K562 (cell line): Measurements from ENCODE around the gene DLGAP1. TPM values are rescaled to one million over a fixed set of nuclear protein-coding genes. Genes with fewer than 3 reads are reported as not detected.

Experiments used
- ATAC-seq: fragments of 200-7000 bp; cut with Tn5 transposase; 3 replicates; pipeline ENCODE4 v1.9.1; 2020; ENCODE audit warnings: moderate library complexity
- BruUV-seq: library from RNA; stranded (reverse); fragments of 400-500 nt; replicated peaks from 2 replicates; lab custom pipeline; 2021; lab: Mats Ljungman, UMichigan
- CTCF ChIA-PET: fragments of 300-600 bp; formaldehyde crosslinking; extraction: SDS; loops from one replicate; lab custom pipeline; 2021; ENCODE audit warnings: low intra/inter-chr PET ratio; lab: Yijun Ruan, JAX
- POLR2A ChIA-PET: fragments of 300-600, 350-650 bp; sonication (Branson Sonifier 250); formaldehyde crosslinking; extraction: SDS; loops from one replicate; lab custom pipeline; 2021; ENCODE audit warnings: antibody characterized with exemption, inconsistent platforms; lab: Yijun Ruan, JAX
- DNase-seq, 4 experiments: peaks; one replicate each; pipeline versions ENCODE4 v3.0.0 to v3.0.0-alpha.2; 2011 to 2018; ENCODE audit warnings: low spot score in 3 of 4, mixed read lengths in 3 of 4; ENCODE audit errors: extremely low read depth in 1 of 4
- FAIRE-seq: peaks from 2 replicates; lab custom pipeline; 2011; peaks lifted over from hg19 to GRCh38; lab: Jason Lieb, UNC
- H2AFZ ChIP-seq: 2 replicates; pipeline ENCODE4 v1.6.0; 2011; ENCODE audit warnings: low read depth, low read length, control low read depth, inconsistent platforms
- H3K27ac ChIP-seq: fragments of 200-600 bp; 3 replicates; pipeline ENCODE4 v1.8.0; 2011; ENCODE audit warnings: low read depth, mild to moderate bottlenecking, control low read depth, inconsistent platforms, low read length, moderate library complexity, mixed read lengths; ENCODE audit errors: extremely low read depth
- H3K27me3 ChIP-seq, 2 experiments: fragments of 300-600 bp in 1 of 2; 2 replicates in 1 of 2; 3 replicates in 1 of 2; pipeline versions ENCODE4 v1.6.0 to v1.8.0; 2011; ENCODE audit warnings: inconsistent platforms in 2 of 2, low read length in 2 of 2, mild to moderate bottlenecking in 1 of 2, mixed read lengths in 1 of 2, moderate library complexity in 1 of 2; ENCODE audit not compliant: control insufficient read depth in 2 of 2, insufficient read depth in 2 of 2
- H3K36me3 ChIP-seq: fragments of 300-600 bp; 3 replicates; pipeline ENCODE4 v1.8.0; 2011; ENCODE audit warnings: mild to moderate bottlenecking, low read length, inconsistent platforms; ENCODE audit not compliant: control insufficient read depth, insufficient read depth
- H3K4me1 ChIP-seq, 2 experiments: fragments of 200-600 bp in 1 of 2; replicated peaks in 1 of 2; 2 replicates in 1 of 2; 3 replicates in 1 of 2; pipeline versions ENCODE4 v1.5.1 to v1.8.0; 2011; ENCODE audit warnings: inconsistent platforms in 2 of 2, low read length in 2 of 2, mild to moderate bottlenecking in 1 of 2, mixed read lengths in 1 of 2, moderate library complexity in 1 of 2; ENCODE audit not compliant: control insufficient read depth in 2 of 2, insufficient read depth in 2 of 2
- H3K4me2 ChIP-seq: 2 replicates; pipeline ENCODE4 v1.6.1; 2011; ENCODE audit warnings: low read length, control low read depth, inconsistent platforms, mixed read lengths; ENCODE audit not compliant: insufficient read depth
- H3K4me3 ChIP-seq: fragments of 200-600 bp; sonication (generic), shearing (Covaris generic); 2 replicates; pipeline ENCODE4 v1.5.1; 2016; ENCODE audit warnings: control low read depth, inconsistent platforms
- H3K79me2 ChIP-seq: fragments of 200-600 bp; 3 replicates; pipeline ENCODE4 v1.8.0; 2011; ENCODE audit warnings: low read length, inconsistent platforms; ENCODE audit not compliant: control insufficient read depth, insufficient read depth
- H3K9ac ChIP-seq, 2 experiments: 2 replicates each; pipeline versions ENCODE4 v1.6.0 to v1.6.1; 2011; ENCODE audit warnings: low read depth in 2 of 2, low read length in 2 of 2, control low read depth in 1 of 2, inconsistent platforms in 1 of 2, mild to moderate bottlenecking in 1 of 2, mixed read lengths in 1 of 2; ENCODE audit not compliant: insufficient read depth in 1 of 2
- H3K9me1 ChIP-seq: one replicate; pipeline ENCODE4 v1.6.0; 2011; ENCODE audit warnings: inconsistent platforms, mild to moderate bottlenecking, low read length, moderate library complexity; ENCODE audit not compliant: control insufficient read depth, insufficient read depth
- H3K9me3 ChIP-seq: replicated peaks from 2 replicates; pipeline ENCODE4 v1.5.1; 2011; ENCODE audit warnings: low read depth, low read length, inconsistent platforms; ENCODE audit not compliant: control insufficient read depth, insufficient read depth
- H4K20me1 ChIP-seq: replicated peaks from 2 replicates; pipeline ENCODE4 v1.6.1; 2011; ENCODE audit warnings: low read length, inconsistent platforms, mixed read lengths; ENCODE audit not compliant: control insufficient read depth, insufficient read depth
- BCOR ChIP-seq: fragments of 450-650 bp; IDR thresholded peaks from 2 replicates; pipeline ENCODE4 v1.6.1; 2016
- CREB3 ChIP-seq: fragments of 450-650 bp; conservative IDR thresholded peaks from 2 replicates; pipeline ENCODE4 v1.6.1; 2016; ENCODE audit warnings: missing genetic modification characterization, low read depth, mild to moderate bottlenecking, missing compliant biosample characterization, moderate library complexity
- ESRRA ChIP-seq: fragments of 450-650 bp; IDR thresholded peaks from 2 replicates; pipeline ENCODE4 v1.6.1; 2014; ENCODE audit warnings: low read depth, mild to moderate bottlenecking, moderate library complexity, borderline replicate concordance
- EWSR1 ChIP-seq: fragments of 450-650 bp; IDR thresholded peaks from 2 replicates; pipeline ENCODE4 v1.6.1; 2018; ENCODE audit warnings: borderline replicate concordance, mild to moderate bottlenecking, low read depth, moderate library complexity; ENCODE audit not compliant: partially characterized antibody
- NRF1 ChIP-seq, 2 experiments: fragments of 450-650 bp; IDR thresholded peaks in 1 of 2; conservative IDR thresholded peaks in 1 of 2; 2 replicates each; pipeline ENCODE4 v1.6.1; 2014; ENCODE audit warnings: mild to moderate bottlenecking in 2 of 2
- SRSF1 ChIP-seq: fragments of 200-400 bp; formaldehyde crosslinking; IDR thresholded peaks from 2 replicates; pipeline ENCODE4 v1.6.1; 2017; ENCODE audit warnings: mild to moderate bottlenecking, low read depth, low read length, moderate library complexity
- ZNF224 ChIP-seq: sonication (generic); formaldehyde crosslinking; IDR thresholded peaks from 2 replicates; pipeline ENCODE4 v1.8.0; 2022; ENCODE audit warnings: mild to moderate bottlenecking, missing genetic modification reagents
- WGBS: fragments of 100-300 bp; shearing (Covaris generic); methylation state at CpG from one replicate; pipeline ENCODE4 v1.1.6; 2016; ENCODE audit warnings: low coverage, mixed read lengths; ENCODE audit not compliant: insufficient coverage; ENCODE audit errors: missing lambda C conversion rate; 5-methylcytosine and 5-hydroxymethylcytosine counted together
- in situ Hi-C: fragments of 300-500 bp; cut with MboI; formaldehyde crosslinking; loops from 4 replicates; pipeline ENCODE4 v1.15.0; 2018; ENCODE audit warnings: inconsistent platforms, mixed read lengths
- intact Hi-C: fragments of 100-400 bp; cut with micrococcal nuclease; formaldehyde crosslinking; loops from 2 replicates; pipeline ENCODE4 v1.14.2; 2022
- polyA plus RNA-seq, 8 experiments: library from polyadenylated mRNA; depleted of rRNA in 4 of 8; stranded (reverse) in 5 of 8; unstranded in 3 of 8; fragments of >200 nt; fragmentation: Nextera tagmentation in 2 of 8; fragmentation: Illumina TruSeq in 1 of 8; extraction: Ambion mirVana in 2 of 8; extraction: Trizol in 1 of 8; gene quantifications; 2 replicates each; pipeline versions ENCODE4 v1.2.1 to v1.2.3, GENCODE V29; 2011 to 2014; ENCODE audit warnings: inconsistent platforms in 1 of 8, missing spikeins in 1 of 8
- total RNA-seq, 7 experiments: library from RNA; depleted of rRNA in 6 of 7; stranded (reverse); fragments of >200 nt in 6 of 7; fragmentation: Illumina TruSeq in 2 of 7; extraction: Trizol in 2 of 7; gene quantifications; 2 replicates each; pipeline versions ENCODE4 v1.2.1 to v1.2.3, GENCODE V29; 2011 to 2021; ENCODE audit warnings: low replicate concordance in 1 of 7
- TF ChIP-seq, protein P1 (sequence below): fragments of 250-450 bp; sonication (Bioruptor Pico); IDR thresholded peaks from 2 replicates; pipeline ENCODE4 v1.4.0; 2020

Gene DLGAP1
- total and polyA plus RNA-seq, 9 of the 15 experiments (the other 6 are each of a cell fraction or from before 2014, with no cell fraction given) = 0.04 to 0.22 (median 0.08) TPM

GRCh38 chr18:3872641-3873040, 582.5 kb downstream of the DLGAP1 start:
- Histone ChIP-seq H3K27me3 (peaks cover 0 to under 1% of the 10 kb centered on the region in 2 experiments; a peak in 1 of 5 replicates), H3K79me2 (no peaks in the 10 kb centered on the region), H3K27ac (no peak overlapping the region)
- TF ChIP-seq CREB3 (no peak), SRSF1 (no peak), NRF1 (conservative IDR thresholded peaks at IDR 0.05 in 1 of 2, IDR thresholded peaks at IDR 0.05 in 1 of 2) (no peak), EWSR1 (no peak), ESRRA (no peak), BCOR (no peak), ZNF224 (CRISPR knock-in tag) (no peak)
- TF ChIP-seq, protein P1, sequence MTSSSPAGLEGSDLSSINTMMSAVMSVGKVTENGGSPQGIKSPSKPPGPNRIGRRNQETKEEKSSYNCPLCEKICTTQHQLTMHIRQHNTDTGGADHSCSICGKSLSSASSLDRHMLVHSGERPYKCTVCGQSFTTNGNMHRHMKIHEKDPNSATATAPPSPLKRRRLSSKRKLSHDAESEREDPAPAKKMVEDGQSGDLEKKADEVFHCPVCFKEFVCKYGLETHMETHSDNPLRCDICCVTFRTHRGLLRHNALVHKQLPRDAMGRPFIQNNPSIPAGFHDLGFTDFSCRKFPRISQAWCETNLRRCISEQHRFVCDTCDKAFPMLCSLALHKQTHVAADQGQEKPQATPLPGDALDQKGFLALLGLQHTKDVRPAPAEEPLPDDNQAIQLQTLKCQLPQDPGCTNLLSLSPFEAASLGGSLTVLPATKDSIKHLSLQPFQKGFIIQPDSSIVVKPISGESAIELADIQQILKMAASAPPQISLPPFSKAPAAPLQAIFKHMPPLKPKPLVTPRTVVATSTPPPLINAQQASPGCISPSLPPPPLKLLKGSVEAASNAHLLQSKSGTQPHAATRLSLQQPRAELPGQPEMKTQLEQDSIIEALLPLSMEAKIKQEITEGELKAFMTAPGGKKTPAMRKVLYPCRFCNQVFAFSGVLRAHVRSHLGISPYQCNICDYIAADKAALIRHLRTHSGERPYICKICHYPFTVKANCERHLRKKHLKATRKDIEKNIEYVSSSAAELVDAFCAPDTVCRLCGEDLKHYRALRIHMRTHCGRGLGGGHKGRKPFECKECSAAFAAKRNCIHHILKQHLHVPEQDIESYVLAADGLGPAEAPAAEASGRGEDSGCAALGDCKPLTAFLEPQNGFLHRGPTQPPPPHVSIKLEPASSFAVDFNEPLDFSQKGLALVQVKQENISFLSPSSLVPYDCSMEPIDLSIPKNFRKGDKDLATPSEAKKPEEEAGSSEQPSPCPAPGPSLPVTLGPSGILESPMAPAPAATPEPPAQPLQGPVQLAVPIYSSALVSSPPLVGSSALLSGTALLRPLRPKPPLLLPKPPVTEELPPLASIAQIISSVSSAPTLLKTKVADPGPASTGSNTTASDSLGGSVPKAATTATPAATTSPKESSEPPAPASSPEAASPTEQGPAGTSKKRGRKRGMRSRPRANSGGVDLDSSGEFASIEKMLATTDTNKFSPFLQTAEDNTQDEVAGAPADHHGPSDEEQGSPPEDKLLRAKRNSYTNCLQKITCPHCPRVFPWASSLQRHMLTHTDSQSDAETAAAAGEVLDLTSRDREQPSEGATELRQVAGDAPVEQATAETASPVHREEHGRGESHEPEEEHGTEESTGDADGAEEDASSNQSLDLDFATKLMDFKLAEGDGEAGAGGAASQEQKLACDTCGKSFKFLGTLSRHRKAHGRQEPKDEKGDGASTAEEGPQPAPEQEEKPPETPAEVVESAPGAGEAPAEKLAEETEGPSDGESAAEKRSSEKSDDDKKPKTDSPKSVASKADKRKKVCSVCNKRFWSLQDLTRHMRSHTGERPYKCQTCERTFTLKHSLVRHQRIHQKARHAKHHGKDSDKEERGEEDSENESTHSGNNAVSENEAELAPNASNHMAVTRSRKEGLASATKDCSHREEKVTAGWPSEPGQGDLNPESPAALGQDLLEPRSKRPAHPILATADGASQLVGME (CRISPR knock-in tag) = no peak
- TF ChIP-seq, all 486 proteins: peak for 0
- Histone ChIP-seq H3K9me3 (no peaks in the 10 kb centered on the region), H4K20me1 (no peaks in the 10 kb centered on the region), H3K4me1 (no peaks in the 10 kb centered on the region), H3K4me3 (no peak overlapping the region), H3K9ac (no peak overlapping the region), H3K4me2 (no peak overlapping the region), H3K36me3 (no peaks in the 10 kb centered on the region), H2AFZ (no peak overlapping the region), H3K9me1 (no peaks in the 10 kb centered on the region)
- intact Hi-C loops (no loop called here), in situ Hi-C loops (no loop called here)
- 0% methylated on average over 2 of the region's 2 CpGs for WGBS
- no peak for ATAC-seq
- DNase-seq = no peak
- CTCF ChIA-PET = no interaction called here
- FAIRE-seq = no peak
- POLR2A ChIA-PET = no interaction called here
- no TSS peak for BruUV-seq
